ENCODE results near the gene FBXL17.

Gene FBXL17

GRCh38 chr5:108372369-108372768, 9.5 kb downstream of the FBXL17 start:
- no peak for DNase-seq

GRCh38 chr5:108371263-108371662, 10.6 kb downstream of the FBXL17 start:
- DNase-seq = no peak

- no peak for DNase-seq
Observed at GRCh38 chr5:108369167-108369566, 12.7 kb downstream of the FBXL17 start.

- no peak for DNase-seq
Observed at GRCh38 chr5:108367679-108368334, 14.1 kb downstream of the FBXL17 start.

GRCh38 chr5:108366500-108366899, 15.4 kb downstream of the FBXL17 start:
- no peak for DNase-seq

GRCh38 chr5:108361771-108362170, 20.1 kb downstream of the FBXL17 start:
- no peak for DNase-seq

- no peak for DNase-seq
Observed at GRCh38 chr5:108361239-108361638, 20.7 kb downstream of the FBXL17 start.

- DNase-seq = no peak
Observed at GRCh38 chr5:108360280-108360679, 21.6 kb downstream of the FBXL17 start.

- DNase-seq = no peak
Observed at GRCh38 chr5:108356286-108356685, 25.6 kb downstream of the FBXL17 start.

- no peak for DNase-seq
Observed at GRCh38 chr5:108353087-108353486, 28.8 kb downstream of the FBXL17 start.

GRCh38 chr5:108345541-108346171, 36.2 kb downstream of the FBXL17 start:
- DNase-seq = peak; percentile 10 to 77

GRCh38 chr5:108344103-108344822, 37.6 kb downstream of the FBXL17 start:
- DNase-seq = no peak

GRCh38 chr5:108341866-108342265, 40.0 kb downstream of the FBXL17 start:
- DNase-seq = no peak

- DNase-seq = no peak
Observed at GRCh38 chr5:108340131-108340530, 41.8 kb downstream of the FBXL17 start.

GRCh38 chr5:108339220-108339619, 42.7 kb downstream of the FBXL17 start:
- no peak for DNase-seq

- no peak for DNase-seq
Observed at GRCh38 chr5:108334225-108334624, 47.7 kb downstream of the FBXL17 start.

- DNase-seq = no peak
Observed at GRCh38 chr5:108326982-108327381, 54.9 kb downstream of the FBXL17 start.

- no peak for DNase-seq
Observed at GRCh38 chr5:108324886-108325285, 57.0 kb downstream of the FBXL17 start.

GRCh38 chr5:108321341-108321740, 60.6 kb downstream of the FBXL17 start:
- DNase-seq = no peak

- no peak for DNase-seq
Observed at GRCh38 chr5:108320231-108320630, 61.7 kb downstream of the FBXL17 start.

GRCh38 chr5:108315829-108316228, 66.1 kb downstream of the FBXL17 start:
- no peak for DNase-seq

- DNase-seq = no peak
Observed at GRCh38 chr5:108312258-108312657, 69.6 kb downstream of the FBXL17 start.

- no peak for DNase-seq
Observed at GRCh38 chr5:108311682-108312081, 70.2 kb downstream of the FBXL17 start.

GRCh38 chr5:108303611-108304010, 78.3 kb downstream of the FBXL17 start:
- DNase-seq = no peak

All from SW 1271 (cell line).